HG03439 (cell line): ENCODE measurements around the gene CAPS.

Experiments used
- ATAC-seq: cut with Tn5 transposase; IDR thresholded peaks from one replicate; pipeline ENCODE4 v1.9.1; 2021; ENCODE audit warnings: mild to moderate bottlenecking, moderate library complexity; ENCODE audit not compliant: unreplicated experiment

CAPS gene

DNA sequence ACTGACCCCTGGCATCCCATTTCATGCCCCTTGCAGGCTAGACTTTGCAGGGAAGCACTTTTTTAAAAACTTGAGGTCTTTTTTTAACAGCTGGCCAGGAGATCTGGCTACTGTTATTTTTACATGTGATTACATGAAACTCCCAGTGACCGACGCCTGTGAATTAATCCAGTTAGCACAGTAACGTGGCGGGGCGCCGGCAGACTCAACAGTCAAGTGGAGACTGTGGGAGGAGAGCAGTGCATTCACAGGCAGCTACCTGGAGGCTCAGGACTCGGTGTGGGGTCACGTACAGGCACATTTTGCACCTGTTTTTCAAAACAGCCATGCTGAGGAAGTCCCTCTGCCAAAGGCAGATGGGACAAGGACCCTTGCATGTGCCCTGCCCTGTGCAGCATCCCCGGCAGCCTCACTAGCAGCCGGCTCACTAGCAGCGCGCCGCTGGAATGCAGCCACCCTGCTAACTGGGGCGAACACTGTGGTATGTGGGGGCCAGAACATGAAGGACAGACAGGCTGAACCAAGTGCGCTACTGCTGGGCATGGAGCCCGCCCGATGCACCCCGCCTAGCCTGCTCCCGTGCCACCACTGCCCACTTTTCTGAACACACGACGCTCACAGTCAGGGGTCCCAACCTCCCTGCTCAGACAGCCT lies 18.7 kb downstream of the CAPS start:
- no peak for ATAC-seq

DNA sequence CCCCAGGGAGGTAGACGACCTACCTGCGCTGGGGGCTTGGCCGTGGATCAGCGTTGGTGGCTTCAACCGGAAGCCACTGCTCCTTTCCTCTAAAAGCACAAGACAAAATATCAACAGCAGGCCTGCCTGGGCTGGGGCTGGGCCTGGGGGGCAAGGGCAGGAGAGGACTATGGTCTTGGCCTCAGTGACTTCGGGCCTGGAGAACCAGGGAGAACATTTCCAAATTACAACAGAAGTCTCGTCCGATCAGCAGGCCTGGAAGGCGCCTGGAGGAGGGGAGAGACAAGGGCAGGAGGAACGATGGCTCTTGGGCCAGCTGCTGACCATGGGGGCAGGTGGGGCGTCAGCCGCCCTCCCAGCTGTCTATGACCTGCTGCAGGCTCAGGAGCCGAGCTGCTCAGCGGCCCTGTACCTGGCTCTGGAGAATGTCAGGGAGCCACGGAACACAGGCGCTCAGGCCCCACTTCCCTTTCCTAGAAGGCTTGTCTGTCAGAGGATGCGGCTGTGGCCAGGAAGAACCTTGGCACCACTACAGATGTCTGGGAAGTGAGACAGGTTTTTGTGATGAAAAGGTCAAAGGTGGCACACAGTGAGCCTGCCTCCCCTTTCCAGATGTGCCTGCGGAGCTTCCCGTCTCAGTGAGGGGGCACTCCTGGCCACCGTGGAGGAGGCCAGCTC lies 19.5 kb downstream of the CAPS start:
- no peak for ATAC-seq

DNA sequence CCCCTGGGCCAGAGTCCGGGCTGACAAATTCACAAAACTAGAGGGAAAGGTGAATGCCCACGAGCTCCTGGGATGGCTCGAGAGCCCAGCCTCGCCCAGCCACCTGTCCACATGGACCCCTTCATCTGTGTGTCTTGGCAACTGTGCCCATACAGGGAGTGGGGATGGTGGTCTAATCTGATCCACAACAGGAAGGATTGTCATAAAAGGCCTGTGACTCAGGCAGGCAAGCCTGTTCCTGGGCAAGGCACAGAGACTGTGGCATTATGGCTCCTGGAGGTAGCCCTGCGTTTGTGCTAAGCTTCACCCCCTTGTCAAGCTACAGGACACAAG lies 20.0 kb downstream of the CAPS start:
- no peak for ATAC-seq

DNA sequence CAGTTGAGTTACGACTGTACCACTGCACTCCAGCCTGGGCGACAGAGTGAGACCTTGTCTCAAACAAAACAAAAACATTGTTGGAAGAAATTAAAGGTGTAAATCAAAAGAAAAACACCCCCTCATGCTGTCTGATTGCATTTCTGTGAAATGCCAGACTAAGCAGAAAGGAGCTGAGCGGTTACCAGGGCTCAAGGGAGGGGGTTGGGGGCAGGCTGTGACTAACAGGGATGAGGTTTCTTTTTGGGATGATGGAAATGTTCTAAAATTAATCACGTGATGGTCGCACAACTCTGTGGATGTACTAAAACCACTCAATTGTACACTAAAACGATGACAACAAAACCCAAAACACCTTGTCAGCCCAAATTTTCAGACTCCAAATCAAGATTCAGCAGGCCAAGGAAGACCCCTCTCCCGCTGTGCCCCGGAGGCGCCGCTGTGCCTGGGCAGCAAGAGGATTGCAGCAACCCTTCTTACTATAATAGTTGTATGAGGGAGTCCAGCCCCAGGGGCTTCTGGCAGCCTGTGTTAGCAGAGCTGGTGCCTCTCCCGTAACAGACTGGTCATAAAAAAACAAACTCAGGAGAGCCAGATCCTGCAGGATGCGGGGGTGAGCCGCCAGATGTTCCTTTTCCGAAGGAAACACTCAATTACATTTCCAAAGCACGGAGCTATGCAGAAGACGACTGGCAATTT lies 20.9 kb downstream of the CAPS start:
- ATAC-seq: no peak

DNA sequence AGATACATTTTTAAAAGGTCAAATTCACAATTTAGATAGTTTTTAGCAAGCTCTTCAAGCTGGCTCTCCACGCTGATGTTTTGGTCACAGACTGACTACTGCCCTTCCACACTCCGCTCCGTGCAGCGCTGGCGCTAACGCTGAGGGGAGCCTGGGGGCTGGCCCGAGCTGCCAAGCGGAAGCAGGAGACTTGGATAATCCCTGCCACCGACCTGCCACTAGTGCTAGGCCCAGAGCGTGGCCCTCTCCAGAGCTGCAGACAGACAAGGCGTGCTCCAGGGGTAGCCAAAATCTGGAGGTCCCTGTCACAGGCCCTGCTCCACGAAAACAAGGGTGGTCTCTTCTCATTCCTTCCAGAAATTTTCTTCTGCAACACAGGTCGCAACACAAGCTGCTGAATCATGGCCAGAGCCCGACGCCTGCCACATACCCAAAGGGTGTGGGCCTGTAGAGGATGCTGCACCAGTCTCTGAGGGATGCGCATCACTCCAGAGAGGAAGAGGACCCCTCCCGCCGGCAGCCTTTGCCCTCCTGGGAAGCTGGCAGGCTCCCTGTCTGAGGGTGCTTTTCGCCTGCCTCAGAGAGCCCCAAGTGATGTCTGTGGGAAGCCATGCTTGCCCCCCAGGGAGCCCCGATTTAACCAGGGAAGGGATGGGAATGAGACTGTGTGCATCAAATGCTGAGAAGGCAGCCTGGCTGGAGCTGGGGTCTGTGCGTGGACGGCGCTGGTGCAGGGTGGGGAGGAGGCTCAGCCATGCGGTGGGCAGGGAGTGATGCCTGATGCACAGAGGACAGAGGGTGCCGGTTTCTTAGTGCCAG lies 21.6 kb downstream of the CAPS start:
- ATAC-seq: no peak

GRCh38 chr19:5936292-5936592 lies 22.2 kb downstream of the CAPS start:
- ATAC-seq: no peak

- ATAC-seq: no peak
Observed at GRCh38 chr19:5937550-5937949, 23.5 kb downstream of the CAPS start.

DNA sequence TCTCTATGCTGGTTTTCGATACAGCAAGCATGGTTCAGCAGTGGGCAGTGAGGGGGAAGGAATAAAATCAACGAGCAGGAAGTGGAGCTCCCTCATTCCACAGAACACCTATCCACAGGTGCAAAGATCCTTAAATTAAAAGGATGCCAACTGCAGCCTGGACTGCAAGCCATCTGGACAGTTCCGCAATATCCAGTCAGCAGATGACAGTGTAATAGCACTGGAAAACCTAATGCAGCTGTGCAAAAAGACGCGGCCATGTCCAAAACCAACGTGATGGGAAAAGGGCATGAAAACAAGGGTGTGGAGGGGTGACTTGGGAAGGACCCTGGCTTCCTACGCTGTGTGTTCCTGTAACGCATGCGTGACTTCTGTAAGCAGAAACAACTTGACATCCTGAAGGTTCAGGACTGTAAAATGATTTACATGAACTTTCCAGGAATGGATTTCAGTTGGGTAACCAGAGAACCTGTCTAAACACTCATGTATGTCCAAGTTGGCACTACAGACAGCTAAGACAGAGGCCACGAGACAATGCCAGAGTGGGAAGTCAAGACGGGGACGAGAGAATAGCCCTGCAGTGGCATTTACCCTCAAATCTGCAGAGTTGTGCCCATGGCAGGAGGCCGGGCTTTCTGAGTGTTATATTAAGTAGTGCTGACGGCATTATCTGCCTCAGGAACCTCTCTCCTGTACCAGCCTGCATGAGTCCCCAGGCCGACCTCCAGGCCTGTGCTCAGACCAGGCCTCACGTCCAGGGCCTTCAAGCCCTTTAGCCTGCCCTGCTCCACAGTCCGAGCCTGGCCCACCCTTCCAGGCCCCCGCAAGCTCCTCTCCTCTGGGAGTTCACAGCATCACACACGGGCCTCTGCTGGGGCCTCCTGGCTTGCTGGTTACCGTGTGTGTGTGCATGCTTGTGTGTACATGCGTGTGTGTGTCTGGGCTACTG lies 26.5 kb downstream of the CAPS start:
- ATAC-seq: no peak

DNA sequence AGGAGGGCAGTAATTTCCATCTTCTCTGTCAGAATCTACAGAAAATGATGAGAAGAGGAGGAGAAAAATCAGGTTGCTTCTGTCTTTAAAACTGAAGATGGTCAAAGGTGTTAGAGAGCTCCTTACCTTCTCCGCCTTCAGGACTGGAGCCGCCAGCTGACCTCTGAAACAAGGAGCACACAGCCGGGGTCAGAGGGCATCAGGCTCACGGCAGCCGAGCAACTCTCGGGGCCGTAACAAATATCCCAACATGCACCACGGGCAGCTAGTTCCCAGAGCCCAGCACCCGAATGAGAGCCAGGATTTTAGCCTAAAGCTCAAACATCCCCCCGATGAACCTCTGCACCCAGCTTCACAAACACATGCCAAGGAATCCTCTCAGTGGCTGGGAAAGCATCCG lies 27.6 kb downstream of the CAPS start:
- no peak for ATAC-seq

DNA sequence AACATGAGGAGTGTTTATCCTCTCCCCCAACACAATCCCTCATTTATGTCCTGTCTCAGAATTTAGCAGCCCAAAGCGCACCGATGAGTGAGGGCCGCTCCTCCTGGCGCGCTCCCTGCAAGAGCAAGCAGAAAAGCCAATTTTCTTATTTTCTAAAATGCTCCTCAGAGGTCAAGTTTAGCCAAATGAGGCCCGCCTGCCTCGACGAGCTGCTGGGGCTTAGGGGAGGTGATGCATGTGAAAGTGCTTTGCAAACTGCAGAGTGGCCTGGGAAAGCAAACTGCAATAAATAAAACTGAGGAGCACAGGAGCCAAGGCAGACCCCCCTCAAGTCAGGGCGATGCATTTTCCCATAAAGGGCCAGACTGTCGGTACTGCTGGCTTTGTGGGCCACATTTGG lies 29.0 kb downstream of the CAPS start:
- no peak for ATAC-seq

DNA sequence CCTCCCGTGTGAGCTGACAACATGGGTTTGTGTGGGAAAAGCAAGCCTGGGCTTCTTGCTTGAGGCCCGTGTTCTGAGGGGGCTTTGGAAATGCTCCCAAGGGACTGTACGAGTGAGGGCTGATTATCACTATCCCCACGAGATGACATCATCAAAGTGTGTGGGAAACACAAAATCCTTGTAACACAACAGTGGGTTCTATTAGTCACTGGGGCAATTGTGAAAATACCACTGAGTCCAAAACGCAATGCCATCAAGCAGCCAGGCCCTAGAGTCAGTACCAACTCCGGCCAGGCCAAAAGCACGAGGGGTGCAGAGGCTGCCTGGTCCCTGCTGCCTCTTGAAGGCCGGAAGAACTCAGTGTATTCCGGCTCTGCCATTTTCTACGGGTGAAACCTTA lies 29.6 kb downstream of the CAPS start:
- no peak for ATAC-seq

DNA sequence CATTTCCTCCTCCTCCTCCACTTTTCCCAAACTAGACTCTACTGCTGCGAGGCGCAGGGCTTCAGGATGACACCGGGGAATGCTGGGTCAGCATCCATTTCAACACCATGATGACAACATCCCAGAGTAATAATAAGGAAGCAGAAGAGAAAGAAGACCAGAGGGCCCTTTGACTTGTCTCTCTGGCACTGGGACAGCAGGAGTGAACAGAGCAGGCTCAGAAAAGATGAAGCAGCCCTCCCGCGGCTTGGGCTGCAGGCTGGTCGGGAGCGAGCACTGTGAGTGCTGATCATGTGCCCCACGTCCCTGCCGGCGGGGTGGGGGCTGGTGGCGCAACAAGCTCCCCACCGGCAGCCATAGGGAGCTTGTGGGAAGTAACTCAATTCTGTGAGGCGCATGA lies 33.4 kb downstream of the CAPS start:
- no peak for ATAC-seq

GRCh38 chr19:5948752-5949564 lies 34.9 kb downstream of the CAPS start:
- no peak for ATAC-seq

DNA sequence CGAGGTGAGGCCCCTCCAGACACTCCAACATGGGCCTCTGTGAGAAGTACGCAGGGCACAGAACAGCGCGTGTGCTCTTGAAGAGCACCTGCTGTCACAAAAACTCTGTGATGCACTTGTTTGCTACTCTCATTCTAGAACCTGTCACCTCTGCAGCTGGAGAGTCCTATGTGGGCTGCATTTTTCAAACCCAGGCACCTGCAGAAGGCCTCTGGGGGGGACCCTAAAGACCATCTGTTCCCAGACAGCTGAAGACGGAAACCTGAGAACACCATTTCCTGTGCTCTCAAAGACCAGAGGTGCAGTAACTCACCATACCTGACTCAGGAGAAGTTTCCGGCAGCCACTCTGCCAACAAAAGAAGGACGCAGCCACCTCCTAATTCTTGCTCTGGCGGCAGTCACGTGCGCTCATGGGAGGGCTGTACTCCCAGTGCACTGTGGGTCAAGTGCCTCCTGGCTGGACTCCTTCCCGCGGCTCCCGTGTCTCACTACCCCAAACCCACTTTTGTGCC lies 35.8 kb downstream of the CAPS start:
- ATAC-seq: no peak

DNA sequence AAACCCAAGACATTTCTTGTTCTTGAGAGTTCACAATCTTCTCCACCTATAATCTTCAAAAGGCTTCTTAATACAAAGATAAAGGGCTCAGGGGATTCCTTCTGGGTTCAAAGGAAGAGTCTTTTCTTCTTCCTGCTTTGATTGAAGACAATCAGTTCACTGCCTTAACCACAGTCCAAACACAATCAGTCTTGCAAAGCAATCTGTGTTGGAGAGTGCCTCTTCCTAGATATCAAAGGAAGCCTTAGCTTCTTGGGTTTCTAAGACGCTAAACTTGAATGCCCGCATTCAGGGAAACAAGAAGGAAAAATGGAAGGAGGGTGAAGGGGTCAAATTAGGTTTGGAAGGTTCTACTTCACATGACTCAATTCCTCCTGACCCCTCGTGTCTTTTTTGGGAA lies 36.7 kb downstream of the CAPS start:
- no peak for ATAC-seq

DNA sequence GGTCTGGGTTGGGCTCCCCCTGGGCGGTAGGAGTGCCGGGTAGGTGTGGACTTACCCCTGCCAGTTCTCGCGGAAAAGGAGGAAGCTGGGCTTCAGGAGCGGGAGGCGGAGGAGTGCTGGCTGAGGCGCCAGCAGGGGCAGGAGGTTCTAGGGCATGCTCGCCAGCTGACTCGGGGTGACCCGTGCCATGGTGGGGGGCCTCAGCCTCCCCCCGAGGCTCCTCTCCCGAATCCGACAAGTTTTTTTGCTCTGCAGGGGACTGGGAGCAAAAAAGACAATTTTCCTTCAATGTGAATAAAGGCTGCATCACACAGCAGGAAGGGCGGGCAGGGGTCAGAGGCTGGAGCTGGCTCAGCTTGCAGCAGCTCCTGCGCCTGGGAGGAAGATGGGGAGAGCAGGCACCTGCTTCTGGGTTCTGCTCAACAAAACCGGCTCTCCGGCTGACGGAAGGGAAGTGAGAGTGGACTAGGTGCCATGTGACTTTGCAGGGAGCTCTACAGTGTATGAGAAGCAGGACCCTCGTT lies 37.3 kb downstream of the CAPS start:
- ATAC-seq: no peak

- no peak for ATAC-seq
Observed at GRCh38 chr19:5952193-5953029, 38.4 kb downstream of the CAPS start.

DNA sequence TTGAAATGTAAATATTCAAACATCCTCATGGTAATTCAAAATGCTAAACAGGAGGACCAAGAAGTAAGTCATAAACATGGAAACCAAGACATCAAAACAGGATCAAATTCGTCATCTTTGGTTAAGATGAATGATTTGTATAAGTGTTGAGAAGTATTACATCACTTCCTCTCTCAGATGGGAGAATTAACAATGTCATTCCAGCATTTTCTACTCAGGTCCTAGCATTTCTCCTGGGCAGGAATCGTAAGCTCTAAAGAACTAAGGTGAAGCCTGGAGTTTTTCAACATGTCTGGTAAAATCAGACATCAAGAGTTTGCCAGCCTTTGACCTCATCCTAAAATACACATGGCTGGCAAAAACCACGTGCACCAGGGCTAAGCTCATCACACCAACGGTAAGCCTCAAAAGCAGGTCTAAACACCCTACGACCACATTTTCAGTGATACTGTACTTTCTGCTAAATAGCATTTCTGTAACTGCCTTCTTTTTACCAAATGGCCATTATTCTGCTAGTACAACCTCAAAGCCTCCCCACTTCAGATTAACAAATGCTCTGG lies 39.1 kb downstream of the CAPS start:
- no peak for ATAC-seq
